ENCODE measurements around the gene ERI2. TPM values are rescaled to one million over a fixed set of nuclear protein-coding genes. Genes with fewer than 3 reads are reported as not detected.
"Not testable (repeated sequence)": the region's sequence is repeated elsewhere in the genome, so short reads cannot be mapped to it uniquely, and the experiment has no call there.

ERI2 gene
- total RNA-seq, 1 experiment from 2014 or later = 22.3 TPM

DNA sequence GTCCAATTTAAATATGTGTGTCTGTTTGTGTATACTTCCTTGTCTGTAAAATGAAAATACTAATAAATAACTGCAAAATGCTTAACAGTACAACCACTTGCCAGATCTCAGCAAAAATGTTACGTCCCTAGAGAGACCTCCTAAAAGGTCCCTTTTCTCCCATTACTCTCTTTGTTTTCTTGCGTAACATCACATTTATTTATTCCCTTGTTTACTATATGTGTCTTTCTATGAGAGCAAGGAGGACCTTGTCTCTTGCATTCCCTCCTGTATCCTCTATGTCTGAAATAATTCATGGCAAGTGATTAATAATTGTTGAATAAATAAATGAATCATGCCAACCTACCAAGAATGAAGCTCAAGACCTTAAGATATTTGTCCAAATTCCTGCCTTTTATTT, 40.5 kb downstream of the ERI2 start:
- no peak for DNase-seq (ENCODE audit: low read depth)

GRCh38 chr16:20764448-20764847, 41.8 kb downstream of the ERI2 start:
- not testable (repeated sequence) for DNase-seq (ENCODE audit: low read depth)

GRCh38 chr16:20763461-20764232, 42.6 kb downstream of the ERI2 start, which contains the start of gene ACSM3:
Gene ACSM3, plus strand, starts transcription at chr16:20764014. Its CDS starts 6,021 bp downstream, at chr16:20770035.
- DNase-seq (ENCODE audit: low read depth) = peak; percentile 70

- no peak for DNase-seq (ENCODE audit: low read depth)
These were observed 43.7 kb downstream of the ERI2 start for GRCh38 chr16:20762404-20763123.

GRCh38 chr16:20761175-20761574, 45.1 kb downstream of the ERI2 start:
- no peak for DNase-seq (ENCODE audit: low read depth)

DNA sequence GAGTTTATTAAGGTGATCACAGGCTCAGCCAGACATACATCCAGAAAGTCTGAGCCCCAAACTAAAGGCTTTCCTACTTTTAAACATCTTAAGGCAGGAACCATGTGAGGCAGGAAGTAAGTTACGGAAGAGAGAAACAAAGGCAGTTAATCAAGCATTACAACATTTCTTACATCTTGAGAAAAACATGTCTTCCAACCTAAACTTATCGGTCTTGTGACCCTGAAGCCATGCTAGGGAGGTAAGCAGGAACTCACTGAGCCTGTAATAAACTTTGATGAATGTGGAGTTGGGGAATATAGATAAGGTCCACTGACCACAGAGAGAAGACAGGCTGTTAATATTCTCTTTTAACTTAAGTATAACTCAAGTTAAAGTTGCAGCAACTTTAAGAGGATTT, 45.9 kb downstream of the ERI2 start:
- DNase-seq (ENCODE audit: low read depth) = no peak

GRCh38 chr16:20755799-20756198, 50.5 kb downstream of the ERI2 start:
- not testable (repeated sequence) for DNase-seq (ENCODE audit: low read depth)

- no peak for DNase-seq (ENCODE audit: low read depth)
These were observed 51.0 kb downstream of the ERI2 start for GRCh38 chr16:20755238-20755637.

DNA sequence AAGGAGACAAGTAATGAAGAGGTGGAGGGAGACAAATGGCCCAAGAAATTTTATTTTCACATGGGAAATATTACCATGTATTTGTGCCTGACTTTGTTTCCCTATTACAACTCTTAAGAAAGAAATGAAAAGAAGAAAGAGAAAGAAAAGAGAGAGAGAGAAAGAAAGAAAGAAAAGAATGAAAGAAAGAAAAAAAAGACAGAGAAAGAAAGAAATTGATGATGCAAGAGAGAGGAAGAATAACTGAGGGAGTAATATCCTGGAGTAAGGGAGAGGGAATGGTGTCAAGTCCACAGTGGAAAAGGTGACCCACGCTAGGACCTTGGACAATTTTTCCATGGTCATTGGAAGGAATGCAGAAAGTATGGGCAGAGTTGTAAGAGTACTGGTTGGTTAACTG, 52.5 kb downstream of the ERI2 start:
- DNase-seq (ENCODE audit: low read depth) = no peak

DNA sequence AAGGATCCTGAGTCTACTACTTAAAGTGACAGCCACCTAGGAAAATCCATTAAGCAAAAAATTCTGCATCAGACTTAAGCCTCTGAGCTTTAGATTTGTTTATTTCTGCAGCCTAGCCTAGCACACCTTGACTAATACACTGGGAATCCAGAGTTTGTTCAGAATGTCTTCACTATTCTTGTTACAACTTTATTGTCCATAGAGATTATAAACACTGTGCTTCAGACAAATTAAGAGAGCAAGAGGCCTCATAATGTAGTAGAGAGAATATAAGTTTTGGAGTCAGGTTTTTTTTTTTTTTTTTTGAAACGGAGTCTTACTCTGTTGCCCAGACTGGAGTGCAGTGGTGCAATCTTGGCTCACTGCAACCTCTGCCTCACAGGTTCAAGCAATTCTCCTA, 55.7 kb downstream of the ERI2 start:
- no peak for DNase-seq (ENCODE audit: low read depth)

- no peak for DNase-seq (ENCODE audit: low read depth)
These were observed 56.8 kb downstream of the ERI2 start for GRCh38 chr16:20749474-20749873.

DNA sequence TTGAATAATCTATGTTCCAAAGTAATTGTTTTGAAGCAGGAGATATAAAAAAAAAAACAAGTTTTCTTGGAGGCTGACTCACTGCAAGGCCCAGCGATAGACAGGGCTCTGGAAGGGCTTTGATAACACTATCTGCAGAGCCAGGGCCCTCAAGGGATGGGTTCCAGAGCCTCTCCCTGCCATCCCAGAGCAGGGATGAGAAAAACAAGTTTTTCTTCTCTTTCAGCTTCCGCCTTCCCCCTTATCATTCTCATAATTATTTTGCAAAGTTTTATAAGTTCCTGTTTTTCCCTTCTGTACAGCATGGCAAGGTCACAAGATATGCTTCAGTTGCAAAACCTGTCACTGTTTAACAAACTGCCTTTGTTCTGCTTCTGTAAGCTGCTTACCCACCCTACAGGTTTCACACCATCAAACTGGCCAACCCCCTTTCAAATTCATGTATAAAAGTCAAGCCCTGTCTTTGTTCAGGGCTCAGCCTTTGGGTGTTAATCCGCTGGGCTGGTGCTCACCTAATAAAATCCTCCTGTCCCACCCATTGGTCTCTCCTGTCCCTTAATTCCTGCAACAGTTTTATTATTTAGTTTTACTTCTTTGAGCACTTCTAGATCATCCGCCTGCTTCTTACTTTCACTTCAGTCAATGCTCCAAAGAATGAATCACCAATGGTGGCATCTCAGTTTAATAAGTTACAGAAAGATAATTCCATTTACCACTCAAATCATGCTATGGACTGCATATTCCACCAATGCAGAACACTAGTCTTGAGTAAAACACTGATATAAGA, 59.0 kb downstream of the ERI2 start:
- no peak for DNase-seq (ENCODE audit: low read depth)

- no peak for DNase-seq (ENCODE audit: low read depth)
These were observed 59.8 kb downstream of the ERI2 start for GRCh38 chr16:20746461-20746860.

Other genes starting within 250 kb of the ERI2 start
- gene ACSM2B, start 230.1 kb downstream of the ERI2 start, total RNA-seq (2014; rRNA removed; shearing (Covaris generic)) = not detected in 2 replicates
- gene ACSM1, start 108.8 kb downstream of the ERI2 start, total RNA-seq (2014; rRNA removed; shearing (Covaris generic)) = not detected in 2 replicates
- 45.2 and 57.3 TPM in 2 replicates for gene THUMPD1, start 64.7 kb downstream of the ERI2 start, total RNA-seq (2014; rRNA removed; shearing (Covaris generic))
- gene ACSM3, start 42.5 kb downstream of the ERI2 start, total RNA-seq (2014; rRNA removed; shearing (Covaris generic)) = 0.81 and 2.5 TPM in 2 replicates
- gene REXO5, start 55 bp upstream of the ERI2 start, total RNA-seq (2014; rRNA removed; shearing (Covaris generic)) = 9.5 and 12.8 TPM in 2 replicates
- gene DCUN1D3, start 93.9 kb upstream of the ERI2 start, total RNA-seq (2014; rRNA removed; shearing (Covaris generic)) = 12.5 and 12.6 TPM in 2 replicates
- 33.5 and 45.9 TPM in 2 replicates for gene LYRM1, start 94.3 kb upstream of the ERI2 start, total RNA-seq (2014; rRNA removed; shearing (Covaris generic))

All from M059J (cell line).